Epithelial cell of umbilical artery (primary cell): Measurements from ENCODE around the gene ME1. TPM values are rescaled to one million over a fixed set of nuclear protein-coding genes. Genes with fewer than 3 reads are reported as not detected.

Source experiments
- total RNA-seq: library from RNA; depleted of rRNA; stranded (reverse); fragments of >200 nt; gene quantifications from 2 replicates; pipeline ENCODE4 v1.2.3, GENCODE V29; 2014

The ME1 gene
- total RNA-seq, result 6.8 and 10.5 TPM in 2 replicates

GRCh38 chr6:83430611-83431544 is at the start of gene ME1:
Gene ME1 (minus strand): TSS chr6:83431051. CDS start chr6:83430954, 97 bp downstream.

GRCh38 chr6:83192871-83193746 is 237.7 kb downstream of the ME1 start, which contains the start of the genes PGM3 and RWDD2A:
Gene PGM3 (minus strand): TSS chr6:83193265. CDS start chr6:83191012, 2,253 bp downstream.
Gene RWDD2A (plus strand): TSS chr6:83193357. CDS start chr6:83194452, 1,095 bp downstream.

Other genes starting within 250 kb of the ME1 start
- 99.2 and 115 TPM in 2 replicates for gene PGM3, start 237.8 kb downstream of the ME1 start, total RNA-seq
- 2.9 and 3.8 TPM in 2 replicates for gene RWDD2A, start 237.7 kb downstream of the ME1 start, total RNA-seq
- gene PRSS35, start 81.5 kb upstream of the ME1 start, total RNA-seq, result under 0.01 TPM in 1 of 2 replicates, not detected in the other